ENCODE data around the gene WASF3. TPM values are rescaled to one million over a fixed set of nuclear protein-coding genes. Genes with fewer than 3 reads are reported as not detected.
A peak's percentile ranks its signal among the peaks of the same experiment; 100 is the strongest.

Gene WASF3
- total and polyA plus RNA-seq, 4 donors = 4.9 to 14.4 (median 8.3) TPM

DNA sequence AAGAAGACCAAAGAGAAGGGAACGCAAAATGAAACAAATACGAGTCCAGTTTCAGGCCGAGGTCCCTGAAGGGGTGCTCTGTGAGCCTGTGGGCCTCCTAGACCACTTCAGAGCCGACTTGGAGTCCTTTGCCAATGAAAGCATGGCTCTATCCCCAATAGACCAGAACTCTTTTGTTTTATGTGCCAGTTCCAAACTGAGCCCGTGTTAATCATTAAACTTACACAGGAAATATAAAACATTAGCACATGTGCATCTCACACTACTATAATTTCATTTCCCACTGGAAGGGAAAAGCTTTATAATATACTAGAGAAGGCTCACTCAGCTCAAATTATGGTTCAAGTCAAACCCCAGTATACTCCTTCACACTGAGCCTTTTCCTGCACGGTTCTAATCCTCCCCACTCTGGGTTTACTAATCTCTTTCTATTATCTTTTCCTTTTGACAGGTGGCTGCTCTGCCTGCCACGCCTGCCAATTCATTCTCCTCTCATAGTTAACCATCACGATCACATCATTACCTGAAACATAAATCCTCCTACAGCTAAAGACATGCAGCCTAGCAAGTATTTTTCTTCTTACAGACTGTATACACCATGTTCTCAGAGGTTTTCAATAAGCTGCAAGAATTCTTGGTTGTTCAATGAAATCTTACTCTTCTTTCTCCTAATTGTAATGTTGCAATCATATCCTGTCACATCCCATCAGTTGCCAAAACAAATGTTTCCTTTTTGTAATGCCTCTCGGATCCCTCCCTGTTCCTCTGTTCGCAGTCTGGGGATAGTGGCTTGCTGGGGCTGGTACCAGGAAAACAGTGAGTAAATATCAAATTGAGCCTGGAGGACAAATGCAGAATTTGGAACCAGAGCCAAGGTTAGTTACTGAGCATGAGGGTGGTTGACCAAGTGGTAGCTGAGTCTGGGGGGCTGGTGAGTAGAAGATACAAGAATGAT lies 18.8 kb upstream of the WASF3 start:
- no peak for ATAC-seq (ENCODE audit: insufficient read depth, low FRiP score)
- TF ChIP-seq, protein P1, sequence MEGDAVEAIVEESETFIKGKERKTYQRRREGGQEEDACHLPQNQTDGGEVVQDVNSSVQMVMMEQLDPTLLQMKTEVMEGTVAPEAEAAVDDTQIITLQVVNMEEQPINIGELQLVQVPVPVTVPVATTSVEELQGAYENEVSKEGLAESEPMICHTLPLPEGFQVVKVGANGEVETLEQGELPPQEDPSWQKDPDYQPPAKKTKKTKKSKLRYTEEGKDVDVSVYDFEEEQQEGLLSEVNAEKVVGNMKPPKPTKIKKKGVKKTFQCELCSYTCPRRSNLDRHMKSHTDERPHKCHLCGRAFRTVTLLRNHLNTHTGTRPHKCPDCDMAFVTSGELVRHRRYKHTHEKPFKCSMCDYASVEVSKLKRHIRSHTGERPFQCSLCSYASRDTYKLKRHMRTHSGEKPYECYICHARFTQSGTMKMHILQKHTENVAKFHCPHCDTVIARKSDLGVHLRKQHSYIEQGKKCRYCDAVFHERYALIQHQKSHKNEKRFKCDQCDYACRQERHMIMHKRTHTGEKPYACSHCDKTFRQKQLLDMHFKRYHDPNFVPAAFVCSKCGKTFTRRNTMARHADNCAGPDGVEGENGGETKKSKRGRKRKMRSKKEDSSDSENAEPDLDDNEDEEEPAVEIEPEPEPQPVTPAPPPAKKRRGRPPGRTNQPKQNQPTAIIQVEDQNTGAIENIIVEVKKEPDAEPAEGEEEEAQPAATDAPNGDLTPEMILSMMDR (IDR thresholded peaks at IDR 0.05; ENCODE audit: control extremely low read depth, extremely low read depth) = no peak
- Histone ChIP-seq H3K9me3 (ENCODE audit: control insufficient read depth in 4 of 4, insufficient read depth in 3 of 4, low read length in 3 of 4) (peaks cover 0 to 4% (median 0%) of the 10 kb centered on the region in 4 donors), H3K4me1 (ENCODE audit: control insufficient read depth in 5 of 5, insufficient read depth in 5 of 5, low read length in 5 of 5) (peaks cover 0 to 2% (median 0%) of the 10 kb centered on the region in 5 donors), H3K27me3 (ENCODE audit: control insufficient read depth in 3 of 3, insufficient read depth in 3 of 3, low read length in 2 of 3) (no peaks in the 10 kb centered on the region), H3K36me3 (ENCODE audit: control insufficient read depth in 4 of 4, insufficient read depth in 4 of 4, low read length in 4 of 4) (no peaks in the 10 kb centered on the region), H3K9ac (ENCODE audit: insufficient read depth in 1 of 2, low read length in 2 of 2) (no peak overlapping the region), H3K27ac (ENCODE audit: low read depth in 1 of 2, low read length in 1 of 2) (no peak overlapping the region), H3K4me3 (no peak overlapping the region)
- WGBS, 2 donors = 50 to 59% methylated on average over 10 of the region's 10 CpGs
- peak in 1 of 3 donors; percentile 25 for DNase-seq

DNA sequence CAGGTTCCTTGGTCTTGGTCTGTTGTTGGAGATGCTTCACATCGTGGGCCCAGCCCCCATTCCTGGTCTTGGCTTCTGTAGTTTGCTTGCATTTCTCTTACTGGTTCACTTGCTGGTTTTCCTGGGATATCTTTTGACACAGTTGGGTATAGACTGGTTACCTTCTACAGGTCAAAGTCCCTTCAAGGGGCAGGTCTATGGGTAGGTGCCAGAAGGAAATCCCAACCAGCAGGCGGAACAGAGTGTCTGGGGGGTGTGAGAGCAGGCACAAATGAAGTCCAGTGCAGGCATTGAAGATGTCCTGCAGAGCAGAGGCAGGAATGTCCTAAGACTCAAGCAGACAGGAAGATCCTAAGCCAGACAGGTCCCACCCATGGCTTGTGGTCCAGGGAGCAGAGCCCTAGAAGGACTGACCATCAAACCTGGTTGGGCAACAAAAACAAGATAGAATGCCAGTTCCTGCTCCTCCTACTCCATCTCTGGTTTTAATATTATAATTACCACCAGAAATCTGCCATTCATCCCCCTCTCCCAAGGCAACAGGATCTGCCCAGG lies 17.7 kb upstream of the WASF3 start:
- DNase-seq (no peak), ATAC-seq (ENCODE audit: insufficient read depth, low FRiP score) (no peak)
- TF ChIP-seq, protein P1 (IDR thresholded peaks at IDR 0.05; ENCODE audit: control extremely low read depth, extremely low read depth) = no peak
- peaks cover 0 to 2% (median 0%) of the 10 kb centered on the region in 5 donors for H3K4me1 ChIP-seq (ENCODE audit: control insufficient read depth in 5 of 5, insufficient read depth in 5 of 5, low read length in 5 of 5)
- H3K27ac ChIP-seq (ENCODE audit: low read depth in 1 of 2, low read length in 1 of 2) = no peak overlapping the region
- H3K9ac ChIP-seq (ENCODE audit: insufficient read depth in 1 of 2, low read length in 2 of 2) = no peak overlapping the region
- H3K27me3 ChIP-seq (ENCODE audit: control insufficient read depth in 3 of 3, insufficient read depth in 3 of 3, low read length in 2 of 3) = no peaks in the 10 kb centered on the region
- H3K36me3 ChIP-seq (ENCODE audit: control insufficient read depth in 4 of 4, insufficient read depth in 4 of 4, low read length in 4 of 4) = no peaks in the 10 kb centered on the region
- no peak overlapping the region for H3K4me3 ChIP-seq
- peaks cover 0 to 4% (median 0%) of the 10 kb centered on the region in 4 donors for H3K9me3 ChIP-seq (ENCODE audit: control insufficient read depth in 4 of 4, insufficient read depth in 3 of 4, low read length in 3 of 4)
- WGBS, 2 donors = 85 to 88% methylated on average over 2 of the region's 2 CpGs

DNA sequence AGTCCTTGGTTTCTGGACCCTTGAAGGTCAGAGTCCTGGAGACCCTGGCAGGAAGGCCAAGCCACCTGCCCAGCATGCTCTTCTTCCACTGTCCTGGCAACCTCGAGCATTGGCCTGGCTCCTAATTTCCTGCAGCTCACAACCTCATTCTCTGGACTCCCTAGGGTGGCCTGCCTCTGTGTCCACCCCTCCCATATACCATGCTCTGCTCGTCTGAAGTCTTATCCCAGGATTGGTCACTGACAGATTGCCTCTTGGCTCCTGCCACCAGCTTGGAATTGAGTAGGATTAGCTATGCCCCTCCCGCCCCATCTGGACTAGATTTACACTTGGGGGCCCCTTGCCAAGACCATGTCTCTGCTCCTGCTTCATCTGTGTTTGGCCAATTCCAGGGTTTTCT lies 17.1 kb upstream of the WASF3 start:
- Histone ChIP-seq H3K4me3 (no peak overlapping the region), H3K9me3 (ENCODE audit: control insufficient read depth in 4 of 4, insufficient read depth in 3 of 4, low read length in 3 of 4) (peaks cover 0 to 4% (median 0%) of the 10 kb centered on the region in 4 donors), H3K27me3 (ENCODE audit: control insufficient read depth in 3 of 3, insufficient read depth in 3 of 3, low read length in 2 of 3) (no peaks in the 10 kb centered on the region), H3K9ac (ENCODE audit: insufficient read depth in 1 of 2, low read length in 2 of 2) (no peak overlapping the region), H3K27ac (ENCODE audit: low read depth in 1 of 2, low read length in 1 of 2) (no peak overlapping the region), H3K4me1 (ENCODE audit: control insufficient read depth in 5 of 5, insufficient read depth in 5 of 5, low read length in 5 of 5) (peaks cover 0 to 2% (median 0%) of the 10 kb centered on the region in 5 donors), H3K36me3 (ENCODE audit: control insufficient read depth in 4 of 4, insufficient read depth in 4 of 4, low read length in 4 of 4) (no peaks in the 10 kb centered on the region)
- ATAC-seq (ENCODE audit: insufficient read depth, low FRiP score) = no peak
- peak in 1 of 3 donors; percentile 37 for DNase-seq
- TF ChIP-seq, protein P1 (IDR thresholded peaks at IDR 0.05; ENCODE audit: control extremely low read depth, extremely low read depth) = no peak
- 57 to 65% methylated on average over 3 of the region's 3 CpGs for WGBS, 2 donors

Data from lung (tissue), 12 donors.